ENCODE results near the gene USP13. TPM values are rescaled to one million over a fixed set of nuclear protein-coding genes. Genes with fewer than 3 reads are reported as not detected.
"Not testable (repeated sequence)": the region's sequence is repeated elsewhere in the genome, so short reads cannot be mapped to it uniquely, and the experiment has no call there.

Gene USP13
- total RNA-seq, 1 experiment from 2014 or later = 22.7 TPM

GRCh38 chr3:179642871-179643270 is 10.0 kb upstream of the USP13 start:
- peaks cover 3 to 16% of the 10 kb centered on the region in 2 experiments; a peak in 1 of 4 replicates for H3K4me1 ChIP-seq (ENCODE audit: control insufficient read depth in 1 of 2, insufficient read depth in 2 of 2, low read length in 2 of 2)
- no peak overlapping the region for H3K27ac ChIP-seq (ENCODE audit: low read depth, low read length)
- H3K79me2 ChIP-seq (ENCODE audit: insufficient read depth, low read length) = no peaks in the 10 kb centered on the region
- POLR2A ChIA-PET = no interaction called here
- RAD21 ChIA-PET (ENCODE audit: low non-redundant PET in 1 of 2, low total read pairs in 2 of 2, uncharacterized antibody in 2 of 2, unreplicated experiment in 2 of 2) = no interaction called here
- DNase-seq (ENCODE audit: low read depth, low spot score) (no peak), ATAC-seq (no peak)
- H3K9me3 ChIP-seq (ENCODE audit: control insufficient read depth in 1 of 2, insufficient read depth in 1 of 2, low read depth in 1 of 2, low read length in 2 of 2) = no peaks in the 10 kb centered on the region
- no TSS peak for BruUV-seq (replicated peaks)
- CTCF ChIA-PET = no interaction called here
- H3K4me3 ChIP-seq (replicated peaks in 1 of 2; ENCODE audit: low read depth in 1 of 2, low read length in 2 of 2) = no peak overlapping the region
- TF ChIP-seq REST (IDR thresholded peaks at IDR 0.05; ENCODE audit: low read depth) (no peak), POLR2AphosphoS5 (IDR thresholded peaks at IDR 0.05; ENCODE audit: low read depth, low read length) (no peak), CTCF (IDR thresholded peaks at IDR 0.05 in 2 of 3, conservative IDR thresholded peaks at IDR 0.05 in 1 of 3; ENCODE audit: borderline replicate concordance in 1 of 3, insufficient read depth in 1 of 3, low read depth in 2 of 3, low read length in 2 of 3) (no peak), YY1 (IDR thresholded peaks at IDR 0.05; ENCODE audit: extremely low read depth, insufficient replicate concordance, low read depth, low read length) (no peak), ZFX (IDR thresholded peaks at IDR 0.05) (no peak)
- H3K9me2 ChIP-seq (ENCODE audit: insufficient read depth) = no peaks in the 10 kb centered on the region
- H2AFZ ChIP-seq (ENCODE audit: low read depth, low read length, poor library complexity, severe bottlenecking) = no peak overlapping the region
- H3K4me2 ChIP-seq (ENCODE audit: low read length) = no peak overlapping the region
- H3K36me3 ChIP-seq (ENCODE audit: control insufficient read depth in 1 of 2, insufficient read depth in 2 of 2, low read length in 2 of 2) = no peaks in the 10 kb centered on the region
- intact Hi-C loops (cut with micrococcal nuclease) = no loop called here
- no peak overlapping the region for H3K9ac ChIP-seq (ENCODE audit: low read length)
- no peaks in the 10 kb centered on the region for H3K27me3 ChIP-seq (ENCODE audit: insufficient read depth, low read length)
- no peaks in the 10 kb centered on the region for H4K20me1 ChIP-seq (ENCODE audit: insufficient read depth)

GRCh38 chr3:179643837-179644236 is 9.0 kb upstream of the USP13 start:
- H3K4me1 ChIP-seq (ENCODE audit: control insufficient read depth in 1 of 2, insufficient read depth in 2 of 2, low read length in 2 of 2) = peaks cover 3 to 16% of the 10 kb centered on the region in 2 experiments; a peak in 1 of 4 replicates
- H3K9me2 ChIP-seq (ENCODE audit: insufficient read depth); H3K79me2 ChIP-seq (ENCODE audit: insufficient read depth, low read length); H3K9me3 ChIP-seq (ENCODE audit: control insufficient read depth in 1 of 2, insufficient read depth in 1 of 2, low read depth in 1 of 2, low read length in 2 of 2); H3K27ac ChIP-seq (ENCODE audit: low read depth, low read length); H3K27me3 ChIP-seq (ENCODE audit: insufficient read depth, low read length); RAD21 ChIA-PET (ENCODE audit: low non-redundant PET in 1 of 2, low total read pairs in 2 of 2, uncharacterized antibody in 2 of 2, unreplicated experiment in 2 of 2); H2AFZ ChIP-seq (ENCODE audit: low read depth, low read length, poor library complexity, severe bottlenecking); H3K36me3 ChIP-seq (ENCODE audit: control insufficient read depth in 1 of 2, insufficient read depth in 2 of 2, low read length in 2 of 2); H3K4me2 ChIP-seq (ENCODE audit: low read length); H4K20me1 ChIP-seq (ENCODE audit: insufficient read depth); H3K9ac ChIP-seq (ENCODE audit: low read length); DNase-seq (ENCODE audit: low read depth, low spot score); H3K4me3 ChIP-seq (replicated peaks in 1 of 2; ENCODE audit: low read depth in 1 of 2, low read length in 2 of 2); ATAC-seq; BruUV-seq (replicated peaks); intact Hi-C loops (cut with micrococcal nuclease): not testable (repeated sequence)
- POLR2A ChIA-PET = interaction anchor here (1.3 kb wide), 1 partner anchor 8 kb away, joined by 3 read pairs; no protein-coding TSS in a partner anchor
- CTCF ChIA-PET = interaction anchor here (0.9 kb wide), 1 partner anchor 9 kb away, joined by 4 read pairs; the partner anchor contains the start of gene USP13

Measured in HCT116 (cell line).